Limb (tissue), 2 donors: ENCODE measurements around the gene MAST3.

Experiments used
- DNase-seq, 2 donors: peaks; one replicate each; pipeline ENCODE4 v3.0.0-alpha.2; 2016; ENCODE audit errors: extremely low spot score in 2 of 2

The MAST3 gene

GRCh38 chr19:18135712-18136584 is 38.4 kb downstream of the MAST3 start:
- DNase-seq: no peak

GRCh38 chr19:18137242-18137641 is 39.7 kb downstream of the MAST3 start:
- DNase-seq: no peak

DNA sequence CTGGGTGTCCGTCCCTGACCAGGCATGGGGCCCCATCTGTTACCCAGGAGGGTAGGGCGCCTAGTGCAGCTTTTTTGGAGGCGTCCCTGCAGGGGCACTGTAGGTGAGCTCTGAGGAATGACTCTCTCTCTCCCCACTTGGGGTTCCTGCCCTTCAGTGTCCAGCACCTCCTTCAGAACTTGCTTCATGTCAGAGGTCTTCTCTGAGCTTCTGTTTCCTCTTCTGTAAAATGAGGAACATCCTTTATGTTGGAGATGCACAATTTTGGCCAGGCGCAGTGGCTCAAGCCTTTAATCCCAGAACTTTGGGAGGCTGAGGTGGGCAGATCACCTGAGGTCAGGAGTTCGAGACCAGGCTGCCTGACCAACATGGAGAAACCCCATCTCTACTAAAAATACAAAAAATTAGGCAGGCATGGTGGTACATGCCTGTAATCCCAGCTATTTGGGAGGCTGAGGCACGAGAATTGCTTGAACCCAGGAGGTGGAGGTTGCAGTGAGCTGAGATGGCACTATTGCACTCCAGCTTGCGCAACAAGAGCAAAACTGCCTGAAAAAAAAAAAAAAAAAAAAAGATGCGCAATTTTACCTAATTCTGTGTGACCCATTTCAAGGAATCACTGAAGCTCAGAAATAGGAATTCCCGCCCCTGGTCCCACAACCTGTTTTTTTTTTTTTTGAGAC is 40.2 kb downstream of the MAST3 start:
- no peak for DNase-seq

DNA sequence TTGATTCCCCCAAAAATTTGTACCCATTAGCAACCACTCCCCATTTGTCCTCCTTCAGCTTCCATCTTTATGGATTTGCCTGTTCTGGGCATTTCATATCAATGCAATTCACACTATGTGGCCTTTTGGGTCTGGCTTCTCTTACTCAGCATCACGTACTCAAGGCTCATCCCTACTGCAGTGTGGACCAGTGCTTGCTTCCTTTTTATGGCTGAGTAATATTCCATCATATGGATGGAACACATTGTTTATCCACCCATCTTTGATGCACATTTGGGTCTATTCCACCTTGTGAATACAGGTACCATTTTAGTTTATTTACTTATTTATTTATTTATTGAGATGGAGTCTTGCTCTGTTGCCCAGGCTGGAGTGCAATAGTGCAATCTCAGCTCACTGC is 42.9 kb downstream of the MAST3 start:
- DNase-seq: no peak

DNA sequence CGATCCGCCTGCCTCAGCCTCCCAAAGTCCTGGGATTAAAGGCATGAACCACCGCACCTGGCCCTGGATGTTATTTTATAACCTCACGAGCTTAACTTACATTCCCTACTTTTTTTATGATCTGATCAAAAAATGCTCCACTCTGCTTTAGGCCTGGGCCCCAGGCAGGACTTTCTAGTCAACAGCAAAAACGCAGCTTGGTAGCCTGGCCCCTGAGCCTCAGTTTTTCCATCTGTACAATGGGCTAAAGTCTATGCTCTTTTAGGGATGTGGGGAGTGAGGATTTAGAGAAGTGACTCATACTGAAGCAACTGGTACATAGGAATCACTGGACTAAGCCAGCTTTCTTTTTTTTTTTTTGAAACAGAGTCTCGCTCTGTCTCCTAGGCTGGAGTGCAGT is 43.5 kb downstream of the MAST3 start:
- no peak for DNase-seq

DNA sequence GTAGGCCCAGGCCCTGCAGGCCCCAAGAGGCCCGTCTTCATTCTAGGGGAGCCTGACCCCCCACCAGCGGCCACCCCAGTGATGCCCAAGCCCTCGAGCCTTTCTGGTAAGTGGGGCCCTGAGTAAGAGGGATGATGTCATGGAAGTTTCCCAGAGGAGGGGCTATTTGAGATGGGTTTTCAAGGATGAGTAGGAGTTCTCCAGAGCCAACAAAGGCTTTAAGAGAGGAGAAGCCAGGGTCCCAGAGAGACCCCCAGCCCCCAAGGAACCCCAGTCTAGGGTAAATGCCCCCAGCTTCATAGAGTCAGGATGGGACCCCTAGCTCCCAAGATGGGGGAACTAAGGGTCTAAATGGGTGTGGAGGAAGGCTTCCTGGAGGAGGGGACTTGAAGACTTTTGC is 46.3 kb downstream of the MAST3 start:
- no peak for DNase-seq

DNA sequence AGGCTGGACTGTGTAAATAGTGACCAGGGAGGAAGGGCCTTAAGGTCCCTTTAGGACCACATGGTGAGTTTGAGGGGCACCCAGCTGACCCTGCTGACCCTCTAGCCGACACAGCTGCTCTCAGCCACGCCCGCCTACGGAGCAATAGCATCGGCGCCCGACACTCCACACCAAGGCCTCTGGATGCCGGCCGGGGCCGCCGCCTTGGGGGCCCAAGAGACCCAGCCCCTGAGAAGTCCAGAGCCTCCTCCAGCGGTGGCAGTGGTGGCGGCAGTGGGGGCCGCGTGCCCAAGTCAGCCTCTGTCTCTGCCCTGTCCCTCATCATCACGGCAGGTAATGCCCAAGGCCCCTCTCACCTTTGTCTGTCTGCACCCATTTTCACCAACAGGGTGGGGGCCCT is 46.8 kb downstream of the MAST3 start:
- DNase-seq: no peak

GRCh38 chr19:18144906-18145305 is 47.3 kb downstream of the MAST3 start:
- DNase-seq: no peak

- no peak for DNase-seq
These were observed 47.9 kb downstream of the MAST3 start for GRCh38 chr19:18145391-18145999.

- no peak for DNase-seq
These were observed 49.8 kb downstream of the MAST3 start for GRCh38 chr19:18147396-18147795.

GRCh38 chr19:18149596-18149975 is 52.0 kb downstream of the MAST3 start:
- no peak for DNase-seq

- DNase-seq: no peak
These were observed 53.4 kb downstream of the MAST3 start for GRCh38 chr19:18150776-18151624.

DNA sequence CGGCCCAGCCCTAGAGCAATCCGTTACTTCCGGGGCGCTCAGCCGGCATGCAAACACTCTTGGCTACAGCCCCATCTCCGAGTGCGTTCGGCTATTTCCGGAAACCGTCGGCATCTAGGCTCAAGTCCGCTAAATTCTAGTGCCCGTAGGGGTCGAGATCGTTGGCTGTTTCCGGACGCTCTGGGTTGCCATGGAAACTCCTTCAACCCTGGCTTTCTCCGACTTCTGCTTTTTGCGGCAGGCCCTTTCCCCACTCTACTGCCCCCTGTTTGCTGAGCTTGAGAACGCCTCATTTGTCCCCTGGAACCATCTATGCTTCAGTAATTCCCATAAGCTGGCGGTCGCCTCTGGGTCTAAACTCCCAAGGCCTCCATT is 54.9 kb downstream of the MAST3 start:
- DNase-seq: peak; percentile 95 to 97

- peak; percentile 97 to 100 for DNase-seq
These were observed 55.4 kb downstream of the MAST3 start, which contains the start of gene PIK3R2 for GRCh38 chr19:18152817-18153555. Gene PIK3R2 (plus strand): TSS chr19:18153163. CDS start chr19:18155880, 2,717 bp downstream.

DNA sequence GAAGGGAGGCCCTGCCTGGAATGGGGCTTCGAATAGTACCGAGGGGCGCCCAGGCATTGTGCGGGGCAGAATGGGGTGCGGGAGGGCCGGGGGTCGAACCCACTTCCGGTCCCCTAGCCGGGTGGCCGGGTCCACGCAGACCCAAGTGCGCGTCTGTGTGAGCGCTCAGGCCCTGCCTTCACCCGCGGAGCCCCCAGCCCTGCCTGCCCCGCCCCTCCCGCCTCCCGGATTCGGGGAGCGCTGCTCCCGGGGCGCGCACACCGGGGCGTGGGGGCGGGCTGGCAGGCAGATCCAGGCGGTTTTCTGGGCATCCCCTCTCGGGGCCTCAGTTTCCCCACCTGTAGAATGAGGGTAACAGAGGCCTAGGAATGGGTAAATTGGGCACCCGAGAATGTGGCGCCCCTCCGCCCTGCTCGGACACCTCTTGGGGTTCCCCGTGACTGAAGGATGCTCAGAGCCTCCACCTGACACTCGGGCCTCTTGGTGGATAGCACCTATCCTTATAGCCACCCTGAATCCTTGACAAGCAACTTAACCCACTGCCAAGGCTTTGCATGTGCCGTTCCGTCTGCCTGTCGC is 56.1 kb downstream of the MAST3 start:
- no peak for DNase-seq

- no peak for DNase-seq
These were observed 57.8 kb downstream of the MAST3 start for GRCh38 chr19:18155095-18156087.

GRCh38 chr19:18156268-18156667 is 58.7 kb downstream of the MAST3 start:
- DNase-seq: no peak

DNA sequence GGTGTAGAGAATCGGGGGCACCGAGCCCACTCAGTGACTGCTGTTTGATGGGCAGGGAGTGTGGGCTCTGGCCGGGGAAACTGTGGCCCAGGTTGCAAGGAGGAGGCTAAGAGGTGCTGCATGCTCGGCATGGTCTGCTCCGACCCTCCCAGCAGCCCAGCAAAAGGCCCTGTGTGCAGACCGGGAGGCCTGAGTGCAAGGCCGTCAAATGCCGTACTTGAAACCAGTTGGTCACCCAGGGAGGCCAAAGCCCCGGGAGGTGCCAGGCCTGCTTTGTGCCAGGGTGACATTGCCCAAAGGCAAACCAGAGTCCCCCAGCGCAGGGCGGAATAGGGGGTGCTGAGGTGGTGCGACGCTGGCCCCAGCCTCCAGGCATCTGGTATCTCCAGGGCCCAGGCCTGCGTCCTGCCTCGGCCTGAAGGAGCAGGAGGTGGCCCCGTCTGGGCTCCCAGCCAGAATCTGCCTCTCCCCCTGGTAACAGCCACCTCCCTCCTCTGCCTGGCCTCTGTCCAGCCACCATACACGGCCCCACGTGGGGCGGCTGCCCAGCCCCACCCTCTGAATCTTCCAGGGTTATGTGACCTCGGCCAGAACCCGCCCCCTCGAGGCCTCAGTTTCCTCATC is 59.4 kb downstream of the MAST3 start:
- DNase-seq: peak; percentile 83 to 87
